Thoracic aorta (tissue), 2 donors: Measurements from ENCODE around the gene ATP2B1. TPM values are rescaled to one million over a fixed set of nuclear protein-coding genes. Genes with fewer than 3 reads are reported as not detected.

ENCODE experiments used
- ATAC-seq: fragments of 150-250 bp; one replicate; pipeline ENCODE4 v1.8.0; 2017; ENCODE audit warnings: low read depth; ENCODE audit not compliant: insufficient number of reproducible peaks, low FRiP score
- DNase-seq: peaks from one replicate; pipeline ENCODE4 v3.0.0-alpha.2; 2020; ENCODE audit warnings: low spot score
- H3K27ac ChIP-seq, 2 donors: fragments of 200-600 bp; sonication (generic); 1 replicate in 1 of 2; 2 replicates in 1 of 2; pipeline ENCODE4 v1.5.1; 2016; ENCODE audit warnings: mild to moderate bottlenecking in 2 of 2, moderate library complexity in 2 of 2
- H3K27me3 ChIP-seq: fragments of 200-600 bp; sonication (generic); replicated peaks from 2 replicates; pipeline ENCODE4 v1.6.0; 2016; ENCODE audit warnings: mild to moderate bottlenecking; ENCODE audit not compliant: insufficient read depth
- H3K36me3 ChIP-seq: fragments of 200-600 bp; sonication (generic); one replicate; pipeline ENCODE4 v1.5.1; 2016
- H3K4me1 ChIP-seq, 2 donors: fragments of 200-600 bp; sonication (generic); 1 replicate in 1 of 2; 2 replicates in 1 of 2; pipeline versions ENCODE4 v1.5.1 to v1.6.0; 2016; ENCODE audit warnings: low read depth in 2 of 2, mild to moderate bottlenecking in 1 of 2; ENCODE audit not compliant: control insufficient read depth in 1 of 2
- H3K4me3 ChIP-seq: fragments of 200-600 bp; sonication (generic); 2 replicates; pipeline ENCODE4 v1.5.1; 2016; ENCODE audit warnings: mild to moderate bottlenecking
- H3K9me3 ChIP-seq: fragments of 200-600 bp; sonication (generic); 2 replicates; pipeline ENCODE4 v1.5.1; 2016
- CTCF ChIP-seq: fragments of 200-600 bp; sonication (generic); IDR thresholded peaks from one replicate; pipeline ENCODE4 v1.5.1; 2019; ENCODE audit warnings: antibody characterized with exemption
- total RNA-seq, 2 donors: library from RNA; depleted of rRNA; stranded (reverse); fragments of >200 nt; gene quantifications; one replicate each; pipeline versions ENCODE4 v1.1.0 to v1.2.3, GENCODE V29; 2016

The ATP2B1 gene
- total RNA-seq, 2 donors from 2014 or later, result 17.7 to 21.2 TPM

GRCh38 chr12:89697296-89697695 is 11.3 kb downstream of the ATP2B1 start:
- no peaks in the 10 kb centered on the region for H3K36me3 ChIP-seq
- H3K4me1 ChIP-seq, result peaks cover 0 to 3% of the 10 kb centered on the region in 2 donors
- H3K27ac ChIP-seq, result no peak overlapping the region
- no peak for DNase-seq
- no peak for TF ChIP-seq CTCF
- H3K4me3 ChIP-seq, result no peak overlapping the region
- ATAC-seq, result no peak
- no peaks in the 10 kb centered on the region for H3K9me3 ChIP-seq
- no peaks in the 10 kb centered on the region for H3K27me3 ChIP-seq

DNA sequence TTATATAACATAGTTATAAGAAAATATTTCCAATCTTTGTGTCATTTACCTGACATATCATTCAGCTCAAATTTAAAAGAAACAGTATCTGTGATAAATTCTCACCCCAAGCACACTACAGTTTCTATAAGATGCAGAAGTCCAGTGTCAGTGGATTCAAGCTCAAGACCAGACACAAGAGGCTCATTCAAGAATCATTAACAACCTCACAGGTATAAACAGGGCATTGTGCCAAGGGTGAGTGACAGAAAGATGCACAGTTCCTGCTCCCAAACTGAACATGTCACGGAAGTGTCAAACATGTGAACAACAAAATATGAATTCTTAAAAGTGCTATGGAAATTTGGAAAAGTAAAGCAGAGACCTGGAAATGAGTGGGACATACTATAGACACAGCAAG is 12.8 kb downstream of the ATP2B1 start:
- H3K27ac ChIP-seq, result no peak overlapping the region
- ATAC-seq, result no peak
- TF ChIP-seq CTCF, result no peak

DNA sequence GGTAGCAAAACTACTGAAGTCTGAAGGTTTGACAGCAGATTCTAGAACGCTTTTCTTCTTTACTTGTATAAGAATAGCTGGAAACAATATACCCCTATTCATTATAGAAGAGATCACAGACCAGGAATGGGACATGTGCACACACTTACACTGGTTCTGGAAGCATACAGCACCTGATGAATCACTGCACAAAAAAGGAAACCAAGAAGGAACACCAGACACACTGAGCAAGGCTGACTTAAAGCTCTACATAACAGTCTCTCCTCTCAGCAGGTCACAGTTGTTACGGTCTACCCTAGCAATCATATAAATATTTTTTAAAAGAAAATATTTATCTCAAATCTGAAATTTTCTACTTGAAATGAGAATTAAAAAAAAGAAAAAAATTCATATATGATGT is 13.5 kb downstream of the ATP2B1 start:
- TF ChIP-seq CTCF, result no peak
- ATAC-seq (no peak), DNase-seq (no peak)
- no peaks in the 10 kb centered on the region for H3K27me3 ChIP-seq
- no peak overlapping the region for H3K4me3 ChIP-seq
- no peak overlapping the region for H3K27ac ChIP-seq
- H3K4me1 ChIP-seq, result peaks cover 0 to 3% of the 10 kb centered on the region in 2 donors
- no peaks in the 10 kb centered on the region for H3K36me3 ChIP-seq
- no peaks in the 10 kb centered on the region for H3K9me3 ChIP-seq

More for the DNA sequence above, 12.8 kb downstream of the ATP2B1 start:
- no peak for DNase-seq
- Histone ChIP-seq H3K36me3 (no peaks in the 10 kb centered on the region), H3K4me1 (peaks cover 0 to 3% of the 10 kb centered on the region in 2 donors), H3K4me3 (no peak overlapping the region), H3K9me3 (no peaks in the 10 kb centered on the region), H3K27me3 (no peaks in the 10 kb centered on the region)

DNA sequence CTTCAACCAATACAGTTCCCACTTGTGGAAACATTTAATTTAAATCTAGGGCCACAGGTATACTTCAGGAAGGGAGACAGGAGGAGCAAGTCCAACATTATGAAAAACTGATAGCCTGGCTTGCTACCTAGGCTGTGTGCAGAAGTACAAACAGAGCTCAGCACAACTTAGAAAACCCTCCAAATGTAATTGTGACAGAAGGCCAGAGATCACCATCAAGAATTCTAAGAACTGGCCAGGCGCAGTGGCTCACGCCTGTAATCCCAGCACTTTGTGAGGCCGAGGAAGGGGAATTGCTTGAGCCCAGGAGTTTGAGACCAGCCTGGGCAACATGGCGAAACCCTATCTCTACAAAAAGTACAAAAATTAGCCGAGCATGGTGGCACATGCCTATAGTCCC is 14.1 kb downstream of the ATP2B1 start:
- no peak for TF ChIP-seq CTCF
- H3K4me1 ChIP-seq, result peaks cover 0 to 3% of the 10 kb centered on the region in 2 donors
- H3K36me3 ChIP-seq, result no peaks in the 10 kb centered on the region
- DNase-seq, result no peak
- H3K27ac ChIP-seq, result no peak overlapping the region
- H3K27me3 ChIP-seq, result no peaks in the 10 kb centered on the region
- H3K9me3 ChIP-seq, result no peaks in the 10 kb centered on the region
- no peak for ATAC-seq
- H3K4me3 ChIP-seq, result no peak overlapping the region

- DNase-seq, result no peak
- H3K36me3 ChIP-seq, result no peaks in the 10 kb centered on the region
- H3K27ac ChIP-seq, result no peak overlapping the region
- ATAC-seq, result no peak
- H3K4me3 ChIP-seq, result no peak overlapping the region
- H3K9me3 ChIP-seq, result no peaks in the 10 kb centered on the region
- no peak for TF ChIP-seq CTCF
- H3K27me3 ChIP-seq, result no peaks in the 10 kb centered on the region
- peaks cover 0 to 3% of the 10 kb centered on the region in 2 donors for H3K4me1 ChIP-seq
Observed at GRCh38 chr12:89693639-89694202, 14.9 kb downstream of the ATP2B1 start.
